NCI-H2029 (cell line): Measurements from ENCODE around the gene COPG2.

Experiments
- DNase-seq: peaks from one replicate; lab custom pipeline; 2025; lab: John Stamatoyannopoulos, UW

The COPG2 gene

DNA sequence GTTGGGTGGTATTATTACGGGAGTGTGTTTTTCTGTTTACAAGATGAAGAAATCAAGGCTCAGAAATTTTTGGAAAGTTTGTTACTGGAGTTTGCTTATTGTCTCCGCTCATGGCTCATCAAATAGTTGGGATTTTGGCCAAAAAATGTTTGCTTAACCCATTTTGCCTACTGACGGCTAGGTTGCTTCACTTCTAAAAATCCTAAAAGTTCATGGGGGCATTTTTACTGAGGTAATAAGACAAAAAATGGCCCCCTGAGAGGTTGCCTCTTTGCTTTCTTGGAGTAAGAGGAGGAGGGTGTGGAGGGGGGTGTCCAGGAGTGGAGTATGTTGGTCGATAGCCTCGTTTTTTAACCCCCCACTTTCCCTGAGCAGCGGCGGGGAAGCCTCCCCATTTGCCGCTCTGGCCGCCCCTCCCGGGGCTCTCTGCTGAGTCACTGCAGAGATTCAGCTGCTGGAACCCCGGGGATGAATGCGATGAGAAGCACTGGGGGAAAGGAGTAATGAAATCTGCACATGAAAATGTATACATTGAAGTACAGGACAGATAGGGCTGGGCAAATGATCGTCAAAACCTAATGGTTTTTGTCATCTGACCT is 175.2 kb downstream of the COPG2 start:
- DNase-seq: no peak

DNA sequence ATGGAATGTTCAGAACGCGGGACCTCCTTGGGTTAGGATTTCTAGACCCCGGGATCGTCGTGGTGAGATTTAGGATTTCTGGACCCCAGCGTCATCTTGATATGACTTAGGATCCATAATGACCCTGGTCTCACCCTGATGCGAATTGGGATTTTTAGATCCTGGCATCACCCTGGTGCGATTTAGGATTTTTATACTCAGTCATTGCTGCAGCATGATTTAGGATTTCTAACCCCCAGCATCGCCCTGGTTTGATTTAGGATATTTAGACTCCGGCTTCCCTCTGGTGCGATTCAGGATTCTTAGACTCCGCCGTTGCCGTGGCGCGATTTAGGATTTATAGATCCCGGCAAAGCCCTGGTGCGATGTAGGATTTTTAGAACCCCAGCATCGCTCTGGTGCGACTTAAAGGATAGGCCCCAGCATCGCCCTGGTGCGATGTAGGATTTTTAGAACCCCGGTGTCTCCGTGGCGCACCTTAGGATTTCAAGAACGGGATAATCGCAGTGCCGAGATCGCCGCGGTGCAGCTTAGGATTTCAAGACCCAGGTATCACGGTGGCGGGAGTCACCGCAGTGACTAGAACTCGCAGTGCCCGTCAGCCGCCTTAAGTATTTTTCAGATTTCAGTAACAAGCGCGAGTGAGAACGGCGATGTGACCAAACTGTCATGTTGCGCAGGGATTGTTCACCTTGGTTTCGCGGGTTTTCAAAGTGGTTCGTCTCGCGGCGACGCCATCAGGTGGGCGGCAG is 175.8 kb downstream of the COPG2 start:
- no peak for DNase-seq

DNA sequence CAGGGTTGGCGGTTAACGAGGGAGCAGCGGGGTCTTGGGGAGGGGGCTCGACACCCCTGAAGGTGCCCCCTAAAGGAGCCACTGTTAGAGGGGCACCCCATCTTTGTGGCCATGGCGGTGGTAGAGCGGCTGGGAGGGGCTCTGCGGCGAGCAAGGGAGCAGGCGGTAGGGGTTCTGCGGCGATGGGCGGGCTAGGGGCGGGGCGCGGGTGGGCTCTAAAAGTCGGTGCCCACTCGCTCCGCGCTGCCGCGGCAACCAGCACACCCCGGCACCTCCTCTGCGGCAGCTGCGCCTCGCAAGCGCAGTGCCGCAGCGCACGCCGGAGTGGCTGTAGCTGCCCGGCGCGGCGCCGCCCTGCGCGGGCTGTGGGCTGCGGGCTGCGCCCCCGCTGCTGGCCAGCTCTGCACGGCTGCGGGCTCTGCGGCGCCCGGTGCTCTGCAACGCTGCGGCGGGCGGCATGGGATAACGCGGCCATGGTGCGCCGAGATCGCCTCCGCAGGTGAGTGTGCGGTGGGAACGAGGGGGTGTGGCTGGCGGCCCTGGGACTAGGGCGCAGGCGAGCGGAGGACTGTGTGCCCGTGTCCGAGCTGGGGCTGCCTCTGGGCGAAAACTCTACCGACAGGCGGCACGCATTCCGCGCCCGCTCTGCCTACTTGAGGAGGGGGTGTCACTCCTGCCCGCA is 176.6 kb downstream of the COPG2 start, which contains the start of gene MEST:
MEST (plus strand) TSS at position 245 of the 682 bp plus-strand sequence; CDS start at position 474, 229 bp downstream.
- peak; percentile 31 for DNase-seq

DNA sequence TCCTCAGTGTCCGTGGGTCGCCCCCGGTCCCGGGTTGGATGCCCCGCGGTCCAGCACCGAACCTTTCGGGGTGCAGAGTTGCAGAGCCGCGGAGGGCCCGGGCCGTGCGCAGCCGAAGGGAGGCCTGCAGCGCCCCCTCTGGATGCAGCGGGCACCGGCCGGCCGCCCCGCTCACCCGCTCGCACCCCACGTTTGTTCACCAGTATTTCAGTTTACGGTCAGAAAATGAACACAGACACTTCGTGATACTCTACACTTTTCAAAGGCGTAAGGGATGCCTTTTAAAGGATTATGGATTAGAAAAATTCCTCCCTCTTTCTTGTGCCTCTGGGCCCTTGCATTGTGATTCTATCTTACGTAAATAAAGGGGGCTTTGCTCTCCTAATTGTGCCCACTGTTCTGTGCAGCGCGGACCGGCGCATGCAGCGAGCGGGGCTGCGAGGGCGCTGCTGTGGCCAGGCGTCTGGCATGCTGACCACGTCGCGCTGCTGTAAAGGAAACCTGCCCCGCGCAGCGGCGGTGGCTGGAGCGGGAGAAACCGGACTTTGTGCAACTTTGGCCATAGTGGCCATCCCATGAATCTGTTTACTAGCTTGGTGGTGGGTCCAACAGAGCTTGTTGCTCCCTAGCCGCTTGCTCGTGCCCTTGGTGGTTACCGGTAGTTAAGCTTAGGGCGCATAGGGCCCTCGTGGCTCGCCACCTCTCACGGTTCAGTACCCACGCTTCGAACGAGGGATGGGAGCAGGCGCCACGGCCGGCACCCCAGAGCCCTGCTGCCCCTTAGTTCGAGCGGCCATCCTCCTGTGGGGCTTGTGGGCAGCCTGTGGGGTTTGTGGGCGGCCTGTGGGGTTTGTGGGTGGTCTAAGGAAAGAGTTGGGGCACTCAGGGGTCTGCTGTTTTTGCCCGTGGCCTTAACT is 177.4 kb downstream of the COPG2 start:
- DNase-seq: peak; percentile 21

DNA sequence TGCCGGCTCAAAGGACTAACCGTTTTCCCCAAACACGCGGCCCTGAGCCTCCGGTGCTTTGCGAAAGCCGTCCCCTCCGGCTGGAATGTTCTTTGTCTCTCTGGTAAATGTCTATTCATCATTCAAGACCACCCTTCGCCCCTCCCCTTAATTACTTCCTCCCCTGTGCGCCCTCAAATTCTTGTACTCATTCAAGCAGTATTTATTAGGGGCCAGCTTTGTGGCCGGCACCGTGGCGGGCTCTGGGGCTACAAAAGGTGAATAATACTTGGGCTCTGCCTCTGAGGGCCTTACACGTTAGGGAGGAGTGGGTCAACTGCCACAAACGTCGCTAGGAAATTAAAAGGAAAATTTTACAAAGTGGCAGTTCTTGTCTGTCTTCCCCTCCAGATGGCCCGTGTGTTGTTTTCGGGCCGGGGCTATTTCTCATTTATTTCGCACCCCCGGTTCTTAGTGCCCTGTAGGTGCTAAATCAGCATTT is 178.2 kb downstream of the COPG2 start:
- DNase-seq: peak; percentile 24

DNA sequence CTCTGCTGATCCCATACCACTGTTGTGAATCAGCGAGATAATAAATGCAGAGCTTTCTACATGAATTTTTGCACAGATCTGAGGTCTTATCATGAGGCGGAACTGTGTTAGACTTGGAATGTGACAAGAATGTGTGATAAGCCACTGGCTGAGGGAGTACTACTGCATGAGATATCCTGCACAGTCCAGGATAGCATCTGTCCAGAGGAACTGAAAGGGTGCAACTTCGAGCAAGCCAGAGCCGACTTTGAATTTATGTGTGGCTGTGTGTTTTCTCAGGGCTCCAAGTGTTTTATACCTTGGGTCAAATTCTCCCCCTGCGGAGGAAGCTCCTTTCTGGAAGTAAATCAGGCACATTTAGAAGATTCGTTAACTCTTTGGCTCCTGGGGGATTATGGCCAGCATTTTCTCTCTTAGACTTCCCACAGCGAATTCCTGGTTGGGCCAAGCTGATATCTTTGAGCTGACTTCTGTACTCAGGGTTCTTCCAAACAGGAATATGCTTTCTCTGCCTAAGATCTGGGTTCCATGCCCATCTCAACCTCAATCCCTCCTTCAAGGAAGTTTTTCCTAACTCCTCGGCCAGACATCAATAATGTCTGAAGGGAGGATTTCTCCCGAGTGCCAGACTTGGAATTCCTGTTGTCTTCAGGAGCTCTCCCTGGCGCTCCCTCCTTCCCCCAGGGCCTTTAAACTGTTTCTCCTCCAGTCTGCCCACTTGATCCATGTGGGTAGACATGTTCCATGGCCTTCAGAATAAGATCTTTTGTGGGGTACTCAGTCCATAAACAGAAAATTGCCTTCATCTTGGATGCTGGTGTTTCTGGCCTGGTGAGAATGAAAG is 179.2 kb downstream of the COPG2 start:
- peak; percentile 17 for DNase-seq

DNA sequence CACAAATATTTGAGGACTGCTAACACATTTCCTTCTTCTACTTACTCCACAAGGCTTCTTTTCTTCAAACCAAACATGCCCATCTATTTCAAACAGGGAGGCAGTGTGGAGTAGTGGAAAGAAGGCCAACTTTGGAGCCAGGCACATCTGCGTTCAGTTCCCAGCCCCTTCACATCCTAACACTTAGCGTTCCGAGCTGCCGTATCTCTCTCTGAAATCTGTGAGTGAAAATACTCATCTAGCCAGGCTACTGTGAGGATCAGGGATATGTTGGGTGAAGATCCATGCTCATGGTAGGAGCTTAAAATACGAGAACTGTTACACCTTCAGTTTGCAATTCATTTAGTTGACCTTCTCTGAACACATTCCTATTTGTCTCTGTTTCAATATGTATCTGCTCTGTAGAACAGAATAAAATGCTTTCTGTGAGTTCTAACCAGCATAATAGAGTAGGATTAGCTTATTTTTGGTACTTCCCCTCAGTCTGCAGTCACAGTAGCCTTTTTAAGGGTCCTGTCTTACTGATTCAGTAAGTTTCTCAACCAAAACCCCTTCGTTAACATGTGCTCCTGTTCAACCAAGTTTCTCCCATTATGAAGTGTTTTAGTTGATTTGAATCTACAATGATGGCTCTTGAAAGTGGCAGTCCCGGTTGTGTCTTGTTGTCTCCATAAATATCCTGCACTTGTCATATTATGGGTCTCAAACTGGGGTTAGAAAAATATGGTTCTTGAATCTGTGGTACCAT is 180.0 kb downstream of the COPG2 start:
- DNase-seq: no peak

DNA sequence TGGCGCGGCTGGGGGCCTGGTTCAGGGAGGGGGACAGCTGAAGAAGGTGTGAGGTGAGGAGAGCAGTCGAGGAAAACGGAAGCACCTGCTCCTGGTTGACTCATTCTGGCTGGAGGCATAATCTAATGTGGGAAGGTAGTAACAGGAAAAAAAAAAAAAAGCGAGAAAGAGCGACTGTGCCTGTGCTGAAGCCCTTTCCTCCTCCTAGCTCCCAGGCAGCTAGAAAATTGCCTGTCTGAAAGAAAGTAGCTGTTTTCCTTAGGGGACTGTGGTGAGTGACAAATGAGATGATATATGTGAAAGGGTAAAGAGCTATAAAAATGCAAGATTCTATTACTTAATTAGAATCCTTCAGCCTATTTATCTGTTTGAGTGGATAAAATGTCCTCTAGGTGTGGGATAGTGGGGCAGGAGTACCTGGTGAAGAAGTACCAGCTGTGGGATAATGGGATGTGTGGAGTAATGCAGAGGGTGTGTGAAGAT is 181.6 kb downstream of the COPG2 start:
- peak; percentile 79 for DNase-seq

DNA sequence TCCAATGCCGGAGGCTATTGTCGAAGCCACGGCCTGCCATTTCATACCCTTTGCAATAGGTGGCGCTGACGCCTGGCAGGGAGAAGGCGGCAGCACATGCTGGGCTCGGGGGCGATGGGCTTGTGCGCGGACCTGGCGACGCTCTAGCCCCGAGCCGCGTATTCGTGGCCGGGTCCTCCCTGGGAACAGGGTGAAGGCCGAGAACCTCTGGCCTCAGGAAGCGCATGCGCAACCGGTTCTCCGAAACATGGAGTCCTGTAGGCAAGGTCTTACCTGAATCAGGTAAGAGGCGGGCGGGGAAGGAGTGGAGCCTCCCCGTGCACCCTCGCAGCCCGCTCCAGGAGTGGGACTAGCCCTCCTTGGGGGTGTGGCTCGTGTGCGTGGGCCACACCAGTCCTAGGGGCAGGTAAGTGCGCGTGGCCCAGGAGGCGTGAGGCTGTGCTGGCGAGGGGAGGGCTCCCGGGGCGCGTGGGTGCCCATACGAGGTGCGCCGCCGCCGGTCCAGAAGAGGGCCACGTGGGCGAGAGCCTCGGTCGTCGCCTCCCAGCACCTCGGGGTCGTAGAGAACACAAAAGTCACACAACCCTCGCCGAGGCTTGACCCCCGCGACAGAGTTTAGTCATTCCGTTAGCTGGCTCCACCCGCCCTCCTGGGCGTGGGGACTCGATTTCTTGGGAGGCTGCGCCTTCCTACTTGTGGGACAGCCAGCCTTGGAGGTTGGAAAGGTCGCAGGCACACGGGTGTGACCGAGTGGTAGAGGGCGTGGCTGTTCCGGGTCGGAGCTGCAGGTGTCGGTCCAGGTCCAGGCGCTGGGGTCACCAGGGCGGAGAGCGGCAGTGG is 182.2 kb downstream of the COPG2 start:
- DNase-seq: peak; percentile 98

DNA sequence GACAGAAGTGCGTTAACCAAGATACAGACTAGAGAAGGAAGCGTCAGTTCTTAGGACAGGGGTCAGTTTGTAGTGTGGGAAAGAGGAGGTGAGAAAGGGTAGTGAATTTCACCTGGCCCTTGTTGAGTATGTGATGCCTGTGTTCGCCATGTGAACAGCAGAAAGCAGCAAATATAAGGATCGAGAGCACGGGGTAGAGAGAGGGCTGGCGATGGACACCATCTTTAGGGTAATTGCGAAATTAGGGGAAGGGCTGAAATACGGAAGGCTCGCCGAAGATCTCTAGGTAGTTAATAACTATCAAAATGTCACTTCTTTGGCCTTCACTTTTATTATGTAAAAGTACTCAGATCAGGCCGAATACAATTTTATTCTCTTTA is 182.8 kb downstream of the COPG2 start:
- no peak for DNase-seq

DNA sequence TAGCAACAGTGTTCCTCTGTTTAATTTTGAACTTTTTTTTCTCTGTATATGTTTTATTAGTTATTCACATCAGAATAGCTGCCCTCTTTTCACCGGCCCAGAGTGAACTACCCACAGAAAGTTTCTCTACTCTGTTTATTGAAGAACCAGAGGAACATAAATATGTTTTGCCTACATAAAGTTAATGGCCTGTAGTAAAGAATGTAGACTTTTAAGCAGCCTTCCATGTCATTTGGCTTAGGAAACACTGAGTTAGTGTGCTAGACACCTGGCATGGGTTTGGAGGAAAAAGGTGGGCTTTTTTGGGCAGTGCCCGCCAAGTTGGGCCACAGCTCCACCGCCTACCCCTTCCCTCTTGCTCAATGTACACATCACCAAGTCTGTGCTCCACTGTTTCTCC is 185.5 kb downstream of the COPG2 start:
- DNase-seq: no peak

DNA sequence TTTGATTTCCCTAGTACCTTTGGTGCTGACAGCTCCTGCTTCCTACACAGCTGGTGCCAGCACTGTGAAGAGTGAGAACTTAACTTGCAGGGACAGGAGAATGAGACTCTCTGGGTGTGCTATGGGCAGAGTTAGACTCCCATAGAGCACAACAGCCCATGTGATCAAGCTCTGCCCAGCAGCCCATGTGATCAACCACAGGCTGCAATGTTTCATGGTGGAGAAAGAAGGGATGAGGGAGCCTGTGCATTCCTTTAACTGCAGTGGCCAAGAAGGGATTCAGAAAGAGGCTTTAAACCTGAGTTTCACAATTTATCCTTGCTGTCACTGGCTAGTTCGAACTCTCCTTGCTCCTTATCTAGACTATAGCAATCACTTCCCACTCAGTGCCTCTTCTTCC is 186.7 kb downstream of the COPG2 start:
- DNase-seq: no peak

DNA sequence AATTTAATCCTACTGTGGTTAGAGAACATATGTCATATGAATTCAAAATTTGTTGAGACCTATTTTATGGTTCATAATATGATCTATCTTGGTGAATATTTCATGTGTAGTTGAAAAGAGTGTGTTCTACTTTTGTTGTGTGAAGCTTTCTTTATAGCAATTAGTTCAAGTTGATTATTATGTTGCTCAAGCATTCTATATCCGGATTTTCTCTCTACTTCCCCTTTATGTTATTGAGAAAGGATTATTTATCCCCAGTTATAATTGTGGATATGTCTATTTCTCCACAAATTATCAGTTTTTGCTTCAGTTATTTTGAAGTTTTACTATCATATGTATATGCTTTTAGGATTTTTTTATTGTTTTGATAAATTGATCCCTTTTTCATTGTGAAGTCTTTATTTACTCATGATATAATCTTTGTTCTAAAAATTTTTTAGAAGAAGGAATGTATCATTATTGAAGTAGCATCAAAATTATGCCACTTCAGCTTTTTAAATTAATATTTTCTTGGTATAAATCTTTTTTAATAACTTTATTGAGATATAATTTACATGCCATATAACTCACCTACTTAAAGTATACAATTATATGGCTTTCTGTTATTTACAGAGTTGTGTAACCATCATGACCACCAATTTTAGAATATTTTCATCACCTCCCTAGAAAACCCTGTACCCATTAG is 188.7 kb downstream of the COPG2 start:
- DNase-seq: no peak

DNA sequence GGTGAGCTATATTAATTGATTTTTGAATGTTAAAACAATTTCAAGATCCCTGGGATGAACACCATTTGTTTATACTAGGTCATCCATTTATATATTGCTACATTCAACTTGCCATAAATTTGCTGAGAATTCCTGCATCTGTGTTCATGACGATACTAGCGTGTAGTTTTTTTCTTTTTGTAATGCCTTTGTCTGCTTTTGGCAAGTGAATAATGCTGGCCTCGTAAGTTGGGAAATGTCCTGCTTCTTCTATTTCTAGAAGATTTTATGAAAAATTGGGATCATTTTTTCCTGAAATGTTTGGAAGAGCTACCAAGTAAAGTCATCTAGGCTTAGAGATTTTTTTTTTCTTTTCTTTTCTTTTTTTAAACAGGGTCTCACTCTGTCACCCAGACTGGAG is 189.6 kb downstream of the COPG2 start:
- DNase-seq: no peak

DNA sequence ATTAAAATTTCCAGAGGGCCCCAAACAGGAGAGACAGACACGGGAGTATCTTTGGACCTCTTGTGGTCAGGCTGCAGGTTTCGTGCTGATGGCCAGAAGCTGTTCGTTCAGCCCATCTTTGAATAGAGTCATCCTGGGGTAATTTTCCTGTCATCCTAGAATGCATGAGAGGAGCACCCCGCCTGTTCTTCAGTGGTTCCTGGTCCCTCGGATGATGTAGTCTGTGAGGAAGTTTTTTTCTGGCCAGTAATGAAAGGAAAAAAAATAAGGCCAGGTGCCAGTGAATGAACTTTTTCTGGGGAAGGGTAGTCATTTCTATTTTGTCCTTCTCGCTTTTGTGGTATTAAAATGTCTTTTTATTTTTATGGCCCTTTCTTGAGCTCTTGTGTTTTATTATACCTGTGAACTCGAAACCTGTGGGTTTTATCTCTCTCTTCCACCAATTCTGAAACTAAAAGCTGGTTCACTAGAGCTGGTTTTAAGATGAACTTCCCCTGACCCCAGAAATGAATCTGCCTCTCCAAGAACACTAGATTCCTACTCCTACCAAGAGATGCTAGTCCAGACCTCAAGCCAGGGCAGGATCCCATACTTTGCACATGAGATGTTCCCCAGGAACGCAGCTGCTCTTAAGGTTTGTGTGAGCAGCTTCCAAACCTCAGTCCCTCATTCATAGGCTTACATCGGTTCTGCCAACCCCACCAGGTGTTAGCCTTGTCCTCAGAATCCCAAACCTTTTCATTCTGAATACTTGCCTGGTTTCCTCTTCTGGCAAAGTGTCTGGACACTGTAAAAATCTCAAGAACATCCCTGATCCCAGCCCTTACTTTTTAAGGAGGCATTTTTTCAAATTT is 192.0 kb downstream of the COPG2 start:
- no peak for DNase-seq

DNA sequence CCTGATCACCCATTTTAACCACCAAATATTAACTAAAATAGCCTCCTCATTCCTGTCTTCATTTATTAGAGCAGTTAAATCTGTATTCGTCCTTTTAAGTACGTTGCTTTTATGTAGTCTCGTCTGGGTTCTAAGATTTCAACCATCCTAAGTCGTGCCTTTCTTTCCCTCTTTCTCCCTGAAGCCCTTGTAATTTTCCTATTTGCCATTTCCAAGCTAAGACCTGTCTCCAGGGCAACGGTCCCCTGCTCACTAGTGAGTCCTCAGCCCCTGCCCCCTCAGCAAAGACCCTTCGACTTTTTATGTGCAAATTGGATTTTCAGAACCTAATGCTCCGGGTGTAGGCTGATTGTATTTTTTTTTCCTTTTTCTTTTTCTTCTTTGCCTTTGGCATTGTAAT is 192.8 kb downstream of the COPG2 start:
- DNase-seq: no peak

DNA sequence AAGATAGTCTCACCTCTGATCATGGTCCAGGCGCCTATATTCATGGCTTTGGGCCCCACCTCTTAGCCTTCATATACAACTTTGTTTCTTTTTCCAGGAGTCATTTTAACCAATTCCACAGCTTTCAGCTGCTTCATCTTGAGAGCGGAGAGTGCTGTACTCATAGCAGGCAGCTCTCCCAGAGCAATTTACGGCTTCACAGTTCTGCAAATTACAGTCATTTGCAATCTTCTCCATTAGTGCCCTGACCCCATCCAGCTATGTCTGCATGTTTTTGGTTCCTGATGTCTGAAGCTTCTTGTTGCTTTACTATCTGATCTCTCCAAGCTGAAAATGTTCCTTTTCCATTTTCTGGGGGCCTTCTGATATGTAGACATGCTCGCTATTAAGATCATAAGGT is 194.7 kb downstream of the COPG2 start:
- no peak for DNase-seq

DNA sequence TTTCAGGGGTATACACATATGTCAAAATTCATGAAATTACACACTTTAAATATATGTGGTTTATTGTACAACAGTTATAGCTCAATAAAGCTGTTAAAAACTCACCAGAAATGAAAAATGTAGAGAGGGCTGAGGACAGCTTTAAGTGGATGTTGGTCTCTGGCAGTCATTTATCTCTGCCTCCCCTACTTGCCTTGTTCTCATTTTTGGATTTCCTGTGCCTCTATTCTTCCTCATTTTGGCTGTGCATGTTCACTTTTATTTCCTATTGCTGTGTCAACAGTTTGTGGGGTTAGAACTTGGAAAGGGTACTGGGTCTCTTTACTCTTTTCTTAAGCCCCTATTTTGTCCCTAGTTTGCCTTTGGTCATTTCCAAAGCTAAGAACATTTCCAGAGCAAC is 195.3 kb downstream of the COPG2 start:
- no peak for DNase-seq
